ENCODE data around the gene MGP.
A peak's percentile ranks its signal among the peaks of the same experiment; 100 is the strongest.

DNA sequence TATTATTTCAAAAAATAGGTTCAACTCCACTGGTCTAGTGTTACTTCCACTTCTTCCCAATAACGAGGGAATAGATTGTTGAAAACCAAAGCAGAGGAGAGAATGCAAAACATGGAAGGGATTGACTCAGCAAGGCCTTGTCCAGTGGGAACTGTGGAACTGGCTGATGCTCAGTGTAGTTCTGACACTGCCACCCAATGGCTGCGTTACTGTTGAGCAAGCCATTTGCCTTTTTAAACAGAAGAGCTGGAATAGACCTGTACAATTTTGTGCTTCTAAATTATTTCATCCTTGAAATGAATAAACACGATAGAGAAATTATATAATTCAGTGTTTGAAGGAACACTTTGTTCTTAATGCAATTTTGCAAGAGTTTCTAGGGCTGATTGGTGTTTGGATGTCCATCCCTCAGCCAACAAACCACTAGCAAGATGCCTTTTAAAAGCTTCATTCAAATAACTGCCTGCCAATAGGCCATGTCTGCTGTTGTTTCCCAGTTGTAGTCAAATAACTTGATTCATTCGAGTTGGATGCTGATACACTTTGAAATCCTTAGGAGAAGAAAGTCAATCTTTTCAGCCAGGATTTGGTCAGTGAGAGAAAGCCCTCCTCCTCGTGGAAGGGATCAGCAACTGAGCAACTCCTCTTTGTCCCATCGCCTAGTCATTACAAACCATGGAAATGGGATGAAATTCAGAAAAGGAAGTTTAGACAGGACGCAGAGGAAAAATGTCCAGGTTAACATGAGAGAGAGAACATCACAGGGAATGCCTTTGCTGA is 7.3 kb upstream of the MGP start:
- TF ChIP-seq CTCF (IDR thresholded peaks at IDR 0.05; ENCODE audit: low read length), result peak; percentile 28
- TF ChIP-seq EZH2 (optimal IDR thresholded peaks at IDR 0.05; ENCODE audit: low read depth, low read length), result no peak
- TF ChIP-seq EZH2phosphoT487 (IDR thresholded peaks at IDR 0.05; ENCODE audit: low read length), result no peak
